Psoas muscle (tissue), 8 donors: ENCODE measurements around the gene GNG7. TPM values are rescaled to one million over a fixed set of nuclear protein-coding genes. Genes with fewer than 3 reads are reported as not detected.

Experiments used
- ATAC-seq, 4 donors: fragments of 200-7000 bp; cut with Tn5 transposase; one replicate each; pipeline ENCODE4 v1.9.1; 2020; ENCODE audit warnings: moderate library complexity in 3 of 4, mild to moderate bottlenecking in 2 of 4
- DNase-seq, 2 donors: peaks; one replicate each; pipeline ENCODE4 v3.0.0-alpha.2; 2020
- H3K27ac ChIP-seq: fragments of 200-600 bp; one replicate; pipeline ENCODE4 v1.8.0; 2022
- H3K27me3 ChIP-seq, 3 donors: fragments of 200-600 bp in 1 of 3; one replicate each; pipeline versions ENCODE4 v1.6.1 to v1.8.0; 2013 to 2022; ENCODE audit warnings: low read length in 2 of 3, mild to moderate bottlenecking in 2 of 3, moderate library complexity in 1 of 3; ENCODE audit not compliant: insufficient read depth in 3 of 3
- H3K36me3 ChIP-seq, 2 donors: fragments of 200-600 bp in 1 of 2; one replicate each; pipeline versions ENCODE4 v1.6.1 to v1.8.0; 2013 to 2022; ENCODE audit warnings: low read depth in 1 of 2, mild to moderate bottlenecking in 1 of 2, moderate library complexity in 1 of 2; ENCODE audit not compliant: insufficient read depth in 1 of 2
- H3K4me1 ChIP-seq: fragments of 200-600 bp; one replicate; pipeline ENCODE4 v1.8.0; 2022
- H3K4me3 ChIP-seq: fragments of 200-600 bp; one replicate; pipeline ENCODE4 v1.8.0; 2022; ENCODE audit warnings: mild to moderate bottlenecking
- H3K9me3 ChIP-seq: fragments of 200-600 bp; one replicate; pipeline ENCODE4 v1.8.0; 2022
- CTCF ChIP-seq: fragments of 200-600 bp; IDR thresholded peaks from one replicate; pipeline ENCODE4 v1.8.0; 2022; ENCODE audit warnings: antibody characterized with exemption
- WGBS, 3 donors: extraction: QIAGEN DNeasy Blood & Tissue Kit; methylation state at CpG; one replicate each; pipeline versions ENCODE4 v1.1.6 to v1.1.7; 2013; 5-methylcytosine and 5-hydroxymethylcytosine counted together
- intact Hi-C, 2 donors: fragments of 100-400 bp; cut with DNase I; formaldehyde crosslinking; loops; one replicate each; pipeline versions ENCODE4 v1.11.0 to v1.14.2; 2022
- polyA plus RNA-seq, 3 donors: library from polyadenylated mRNA; stranded (reverse); fragments of 200-250 nt; gene quantifications; one replicate each; pipeline ENCODE4 v1.2.3, GENCODE V29; 2013
- total RNA-seq, 4 donors: library from RNA; stranded (reverse); fragmentation: NEBNext Ultra II Directional in 2 of 4; extraction: Animal tissue kit (Norgen Biotek cat#: 25700) in 2 of 4; gene quantifications; one replicate each; pipeline versions ENCODE4 v1.2.1 to v1.2.4, GENCODE V29; 2021 to 2023
- donor health status: healthy with polysubstance abuse.
- donor health status: DM: no; HTN: no; CAD: no; lungs with moderate emphysema.
- donor health status: Bipolar disorder and iron deficiency.
- donor health status: healthy.
- donor health status: DM: yes; HTN: yes; CAD: no.
- donor health status: DM: no; HTN: no; CAD: no.
- donor health status: DM: no; HTN: no; CAD: no.
- donor health status: DM: yes; HTN: yes; CAD: no.

GNG7 gene
- total and polyA plus RNA-seq, 7 donors = 0.48 to 5.4 (median 1.2) TPM

- no peaks in the 10 kb centered on the region for H3K9me3 ChIP-seq
- no peak for DNase-seq
- no peak overlapping the region for H3K27ac ChIP-seq
- no peak for ATAC-seq
- intact Hi-C loops = no loop called here
- TF ChIP-seq CTCF = no peak
- H3K27me3 ChIP-seq = peaks cover 0 to 4% (median 0%) of the 10 kb centered on the region in 3 donors
- 83 to 89% (median 86%) methylated on average over 11 of the region's 11 CpGs for WGBS, 3 donors
- H3K4me3 ChIP-seq = no peak overlapping the region
- H3K4me1 ChIP-seq = no peaks in the 10 kb centered on the region
- no peaks in the 10 kb centered on the region for H3K36me3 ChIP-seq
These were observed 37.4 kb downstream of the GNG7 start for GRCh38 chr19:2665103-2665502.

GRCh38 chr19:2663920-2664571, 38.4 kb downstream of the GNG7 start:
- no peak for TF ChIP-seq CTCF
- H3K36me3 ChIP-seq = no peaks in the 10 kb centered on the region
- intact Hi-C loops = no loop called here
- H3K27me3 ChIP-seq = peaks cover 0 to 4% (median 0%) of the 10 kb centered on the region in 3 donors
- no peak overlapping the region for H3K27ac ChIP-seq
- H3K4me3 ChIP-seq = no peak overlapping the region
- 64 to 73% (median 68%) methylated on average over 17 to 18 of the region's 18 CpGs for WGBS, 3 donors
- ATAC-seq = peak in 1 of 4 donors; percentile 40
- H3K4me1 ChIP-seq = no peaks in the 10 kb centered on the region
- no peaks in the 10 kb centered on the region for H3K9me3 ChIP-seq
- DNase-seq = no peak

- H3K4me3 ChIP-seq = no peak overlapping the region
- H3K27ac ChIP-seq = no peak overlapping the region
- no peaks in the 10 kb centered on the region for H3K36me3 ChIP-seq
- H3K27me3 ChIP-seq = peaks cover 0 to 3% (median 0%) of the 10 kb centered on the region in 3 donors
- 67 to 79% (median 68%) methylated on average over 4 of the region's 4 CpGs for WGBS, 3 donors
- intact Hi-C loops = no loop called here
- no peaks in the 10 kb centered on the region for H3K4me1 ChIP-seq
- DNase-seq (no peak), ATAC-seq (no peak)
- TF ChIP-seq CTCF = no peak
- H3K9me3 ChIP-seq = no peaks in the 10 kb centered on the region
These were observed 40.9 kb downstream of the GNG7 start for GRCh38 chr19:2661615-2662014.

- Histone ChIP-seq H3K4me3 (no peak overlapping the region), H3K9me3 (no peaks in the 10 kb centered on the region), H3K27me3 (peaks cover 0 to 3% (median 0%) of the 10 kb centered on the region in 3 donors), H3K27ac (no peak overlapping the region), H3K4me1 (no peaks in the 10 kb centered on the region), H3K36me3 (no peaks in the 10 kb centered on the region)
- no peak for DNase-seq
- TF ChIP-seq CTCF = no peak
- 39 to 62% (median 49%) methylated on average over 11 of the region's 11 CpGs for WGBS, 3 donors
- intact Hi-C loops = no loop called here
- no peak for ATAC-seq
These were observed 42.5 kb downstream of the GNG7 start for GRCh38 chr19:2659856-2660432.
